GM12873 (cell line): ENCODE data around the gene ST8SIA5.

Experiments used
- CTCF ChIP-seq: IDR thresholded peaks from 2 replicates; pipeline ENCODE4 v1.5.1; 2012; ENCODE audit warnings: low read depth, mild to moderate bottlenecking, moderate library complexity, low read length, control low read depth; ENCODE audit not compliant: insufficient read depth; ENCODE audit errors: missing control alignments

Gene ST8SIA5

GRCh38 chr18:46736736-46737135 is 20.1 kb downstream of the ST8SIA5 start:
- TF ChIP-seq CTCF, result no peak

DNA sequence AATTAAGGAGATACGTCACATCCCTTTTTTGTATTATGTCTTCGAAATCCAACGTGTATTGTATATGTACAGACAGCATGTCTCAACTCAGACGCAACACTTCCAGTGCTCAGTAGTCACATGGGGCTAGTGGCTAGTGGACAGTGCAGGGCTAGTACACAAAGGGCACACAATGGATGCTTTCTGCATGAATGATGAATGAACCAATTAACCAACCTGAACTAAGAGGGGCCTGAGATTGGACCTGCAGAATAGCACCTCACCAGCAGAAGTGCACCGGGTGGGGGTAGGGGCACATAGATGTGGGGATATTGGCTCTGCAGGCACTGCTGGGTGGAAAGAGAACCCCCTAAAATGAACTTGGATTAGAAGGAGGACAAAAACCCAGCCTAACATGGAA is 20.7 kb downstream of the ST8SIA5 start:
- no peak for TF ChIP-seq CTCF

- no peak for TF ChIP-seq CTCF
Measured at GRCh38 chr18:46734981-46735380, 21.9 kb downstream of the ST8SIA5 start.

GRCh38 chr18:46733872-46734271 is 23.0 kb downstream of the ST8SIA5 start:
- no peak for TF ChIP-seq CTCF

- no peak for TF ChIP-seq CTCF
Measured at GRCh38 chr18:46732801-46733200, 24.1 kb downstream of the ST8SIA5 start.

- no peak for TF ChIP-seq CTCF
Measured at GRCh38 chr18:46732201-46732600, 24.7 kb downstream of the ST8SIA5 start.

GRCh38 chr18:46731316-46731715 is 25.5 kb downstream of the ST8SIA5 start:
- TF ChIP-seq CTCF, result no peak
